H9 (cell line): ENCODE measurements around the gene SMCHD1. TPM values are rescaled to one million over a fixed set of nuclear protein-coding genes. Genes with fewer than 3 reads are reported as not detected.

Experiments
- DNase-seq: peaks from one replicate; pipeline ENCODE4 v3.0.0-alpha.2; 2017
- H2AFZ ChIP-seq: one replicate; pipeline ENCODE4 v1.6.1; 2013; ENCODE audit warnings: mild to moderate bottlenecking, low read length, control low read depth, moderate library complexity
- H2AK5ac ChIP-seq: 2 replicates; pipeline ENCODE4 v1.6.1; 2013; ENCODE audit warnings: low read length, control low read depth, mixed read lengths; ENCODE audit not compliant: insufficient read length
- H2BK120ac ChIP-seq: one replicate; pipeline ENCODE4 v1.6.1; 2013; ENCODE audit warnings: low read depth, mild to moderate bottlenecking, low read length, control low read depth, inconsistent platforms; ENCODE audit not compliant: poor library complexity, severe bottlenecking
- H2BK12ac ChIP-seq: 2 replicates; pipeline ENCODE4 v1.6.1; 2013; ENCODE audit warnings: low read length, control low read depth, mixed read lengths, low read depth; ENCODE audit not compliant: insufficient read length
- H2BK15ac ChIP-seq: 2 replicates; pipeline ENCODE4 v1.6.1; 2013; ENCODE audit warnings: low read depth, low read length, control low read depth
- H2BK20ac ChIP-seq: one replicate; pipeline ENCODE4 v1.6.1; 2013; ENCODE audit warnings: low read depth, mild to moderate bottlenecking, low read length, control low read depth, inconsistent platforms; ENCODE audit not compliant: poor library complexity, severe bottlenecking
- H2BK5ac ChIP-seq: 2 replicates; pipeline ENCODE4 v1.6.1; 2013; ENCODE audit warnings: low read length, control low read depth, mixed read lengths; ENCODE audit not compliant: insufficient read length
- H3K14ac ChIP-seq: 2 replicates; pipeline ENCODE4 v1.6.1; 2013; ENCODE audit warnings: low read length, control low read depth; ENCODE audit not compliant: insufficient read depth
- H3K18ac ChIP-seq: 2 replicates; pipeline ENCODE4 v1.6.1; 2013; ENCODE audit warnings: low read depth, mild to moderate bottlenecking, mixed read lengths, low read length, control low read depth; ENCODE audit not compliant: insufficient read length
- H3K23ac ChIP-seq: 2 replicates; pipeline ENCODE4 v1.6.1; 2013; ENCODE audit warnings: low read length, control low read depth, mixed read lengths, low read depth; ENCODE audit not compliant: insufficient read length
- H3K23me2 ChIP-seq: 2 replicates; pipeline ENCODE4 v1.6.1; 2013; ENCODE audit warnings: low read depth, mild to moderate bottlenecking, mixed read lengths, low read length, control low read depth; ENCODE audit not compliant: insufficient read length, poor library complexity, severe bottlenecking
- H3K27ac ChIP-seq: 2 replicates; pipeline ENCODE4 v1.5.1; 2013; ENCODE audit warnings: low read length, control low read depth, mixed read lengths, low read depth; ENCODE audit not compliant: insufficient read length
- H3K27me3 ChIP-seq: 2 replicates; pipeline ENCODE4 v1.6.1; 2013; ENCODE audit warnings: low read length, control low read depth, inconsistent platforms; ENCODE audit not compliant: insufficient read depth
- H3K4ac ChIP-seq: 2 replicates; pipeline ENCODE4 v1.6.1; 2013; ENCODE audit warnings: low read depth, mild to moderate bottlenecking, control low read depth, inconsistent platforms, low read length, moderate library complexity
- H3K4me1 ChIP-seq: 2 replicates; pipeline ENCODE4 v1.6.1; 2013; ENCODE audit warnings: low read length, control low read depth, inconsistent platforms; ENCODE audit not compliant: insufficient read depth
- H3K4me2 ChIP-seq: 2 replicates; pipeline ENCODE4 v1.6.1; 2013; ENCODE audit warnings: low read length, control low read depth, mixed read lengths; ENCODE audit not compliant: insufficient read length, insufficient read depth
- H3K56ac ChIP-seq: 2 replicates; pipeline ENCODE4 v1.6.1; 2013; ENCODE audit warnings: low read depth, mild to moderate bottlenecking, mixed read lengths, low read length, control low read depth; ENCODE audit not compliant: insufficient read length
- H3K79me1 ChIP-seq: 2 replicates; pipeline ENCODE4 v1.6.1; 2013; ENCODE audit warnings: low read depth, mild to moderate bottlenecking, moderate library complexity, low read length, control low read depth, inconsistent platforms; ENCODE audit not compliant: insufficient read depth, poor library complexity, severe bottlenecking
- H3K79me2 ChIP-seq: 2 replicates; pipeline ENCODE4 v1.6.1; 2013; ENCODE audit warnings: low read length, control low read depth, inconsistent platforms; ENCODE audit not compliant: insufficient read depth
- H3K9ac ChIP-seq: 2 replicates; pipeline ENCODE4 v1.6.1; 2013; ENCODE audit warnings: low read length, control low read depth, mixed read lengths; ENCODE audit not compliant: insufficient read length; ENCODE audit errors: extremely low read depth
- H3K9me3 ChIP-seq: one replicate; pipeline ENCODE4 v1.6.1; 2013; ENCODE audit warnings: low read depth, low read length, inconsistent platforms; ENCODE audit not compliant: control insufficient read depth
- H3T11ph ChIP-seq: one replicate; pipeline ENCODE4 v1.6.1; 2013; ENCODE audit warnings: mild to moderate bottlenecking, low read length, control low read depth, inconsistent platforms
- H4K20me1 ChIP-seq: one replicate; pipeline ENCODE4 v1.6.1; 2013; ENCODE audit not compliant: control insufficient read depth, insufficient read length, insufficient read depth
- H4K5ac ChIP-seq: 2 replicates; pipeline ENCODE4 v1.6.1; 2013; ENCODE audit warnings: low read depth, mild to moderate bottlenecking, mixed read lengths, low read length, control low read depth; ENCODE audit not compliant: insufficient read length
- H4K8ac ChIP-seq: replicated peaks from 2 replicates; pipeline ENCODE4 v1.6.1; 2013; ENCODE audit warnings: low read length, control low read depth, mixed read lengths, low read depth; ENCODE audit not compliant: insufficient read length
- H4K91ac ChIP-seq: 2 replicates; pipeline ENCODE4 v1.6.1; 2013; ENCODE audit warnings: low read depth, mild to moderate bottlenecking, moderate library complexity, mixed read lengths, low read length, control low read depth; ENCODE audit not compliant: insufficient read length
- H3K27ac Mint-ChIP-seq, 3 experiments: 2 replicates in 2 of 3; 3 replicates in 1 of 3; pipeline ENCODE4 v1.8.0; 2020 to 2021; ENCODE audit warnings: mixed read lengths in 3 of 3, mild to moderate bottlenecking in 1 of 3, moderate library complexity in 1 of 3
- H3K27me3 Mint-ChIP-seq: 2 replicates; pipeline ENCODE4 v1.8.0; 2021; ENCODE audit warnings: low read depth, mild to moderate bottlenecking, moderate library complexity, mixed read lengths
- H3K36me3 Mint-ChIP-seq, 3 experiments: 2 replicates in 2 of 3; 3 replicates in 1 of 3; pipeline ENCODE4 v1.8.0; 2020 to 2021; ENCODE audit warnings: low read depth in 3 of 3, mixed read lengths in 3 of 3; ENCODE audit not compliant: insufficient read depth in 1 of 3
- H3K4me1 Mint-ChIP-seq, 2 experiments: 2 replicates each; pipeline ENCODE4 v1.8.0; 2020; ENCODE audit warnings: mixed read lengths in 2 of 2
- H3K4me3 Mint-ChIP-seq, 2 experiments: 2 replicates in 1 of 2; 3 replicates in 1 of 2; pipeline ENCODE4 v1.8.0; 2020 to 2021; ENCODE audit warnings: mild to moderate bottlenecking in 2 of 2, mixed read lengths in 2 of 2, moderate library complexity in 1 of 2
- H3K9me3 Mint-ChIP-seq, 2 experiments: 2 replicates in 1 of 2; 3 replicates in 1 of 2; pipeline ENCODE4 v1.8.0; 2020; ENCODE audit warnings: mild to moderate bottlenecking in 2 of 2, mixed read lengths in 2 of 2, moderate library complexity in 1 of 2
- CTCF ChIP-seq: fragments of 200-600 bp; sonication (generic); conservative IDR thresholded peaks from 3 replicates; pipeline ENCODE4 v1.8.0; 2021; ENCODE audit warnings: antibody characterized with exemption, mild to moderate bottlenecking
- WGBS: extraction: QIAGEN DNeasy Blood & Tissue Kit; methylation state at CpG from one replicate; pipeline ENCODE4 v1.1.7; 2013; ENCODE audit warnings: missing lambda C conversion rate, low lambda C conversion rate, mixed read lengths; ENCODE audit not compliant: insufficient read length; ENCODE audit errors: extremely low coverage; 5-methylcytosine and 5-hydroxymethylcytosine counted together
- total RNA-seq: library from RNA; stranded (reverse); gene quantifications from 2 replicates; pipeline ENCODE4 v1.2.1, GENCODE V29; 2021

The SMCHD1 gene
- total RNA-seq, 1 experiment from 2014 or later, result 53.5 TPM

- peaks cover 24 to 50% (median 44%) of the 10 kb centered on the region in 3 experiments for H3K36me3 Mint-ChIP-seq
- Histone ChIP-seq H2BK20ac (no peak overlapping the region), H4K5ac (no peak overlapping the region), H2BK15ac (no peak overlapping the region), H3K27me3 (no peaks in the 10 kb centered on the region), H3K14ac (no peak overlapping the region), H2BK5ac (no peak overlapping the region), H3K79me2 (no peaks in the 10 kb centered on the region; the same call in 1 of the 2 replicates), H2BK120ac (no peak overlapping the region), H3K4ac (no peak overlapping the region), H3K23ac (no peak overlapping the region), H4K8ac (no peak overlapping the region), H3K18ac (no peak overlapping the region), H4K20me1 (no peaks in the 10 kb centered on the region), H3K56ac (no peak overlapping the region), H3K79me1 (no peaks in the 10 kb centered on the region), H3K9ac (no peak overlapping the region), H2BK12ac (no peak overlapping the region), H2AK5ac (no peak overlapping the region), H3K4me1 (no peaks in the 10 kb centered on the region), H2AFZ (no peak overlapping the region), H3K27ac (no peak overlapping the region), H4K91ac (no peak overlapping the region), H3K9me3 (no peaks in the 10 kb centered on the region), H3K4me2 (no peak overlapping the region), H3T11ph (no peak overlapping the region), H3K23me2 (no peaks in the 10 kb centered on the region)
- no peak for TF ChIP-seq CTCF
- H3K9me3 Mint-ChIP-seq, result no peaks in the 10 kb centered on the region
- DNase-seq, result no peak
- H3K4me3 Mint-ChIP-seq, result no peak overlapping the region
- H3K27ac Mint-ChIP-seq, result peak overlapping the region in 1 of 3 experiments; percentile 59; a peak in 2 of 7 replicates
- H3K4me1 Mint-ChIP-seq, result no peaks in the 10 kb centered on the region
- WGBS, result no CpG with 5 or more reads among the region's 2 CpGs
- no peaks in the 10 kb centered on the region for H3K27me3 Mint-ChIP-seq
These were observed 24.8 kb downstream of the SMCHD1 start for GRCh38 chr18:2680216-2680792.
